Fibroblast of skin of abdomen (primary cell): ENCODE results near the gene EEF2K.
"Not testable (repeated sequence)": the region's sequence is repeated elsewhere in the genome, so short reads cannot be mapped to it uniquely, and the experiment has no call there.

Experiments
- DNase-seq: peaks from one replicate; pipeline ENCODE4 v3.0.0-alpha.2; 2013

EEF2K gene

GRCh38 chr16:22213236-22213635 lies 7.2 kb downstream of the EEF2K start:
- DNase-seq: no peak

DNA sequence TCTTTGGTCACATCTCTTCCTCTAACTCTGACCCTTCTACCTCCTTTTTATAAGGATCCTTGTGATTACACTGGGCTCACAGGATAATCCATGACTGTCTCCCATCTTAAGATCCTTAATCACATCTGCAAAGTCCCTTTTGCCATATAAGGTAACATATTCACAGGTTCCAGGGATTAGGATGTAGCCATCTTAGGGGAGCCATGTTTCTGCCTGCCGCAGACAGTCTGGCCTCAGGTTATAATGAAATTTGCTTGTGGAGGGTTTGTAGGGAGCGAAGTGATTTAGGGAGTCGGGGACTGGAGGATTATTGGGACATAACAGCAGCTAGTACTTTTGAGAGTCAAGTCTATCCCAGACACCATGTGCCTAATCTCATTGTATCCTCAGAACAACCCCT lies 7.7 kb downstream of the EEF2K start:
- no peak for DNase-seq

DNA sequence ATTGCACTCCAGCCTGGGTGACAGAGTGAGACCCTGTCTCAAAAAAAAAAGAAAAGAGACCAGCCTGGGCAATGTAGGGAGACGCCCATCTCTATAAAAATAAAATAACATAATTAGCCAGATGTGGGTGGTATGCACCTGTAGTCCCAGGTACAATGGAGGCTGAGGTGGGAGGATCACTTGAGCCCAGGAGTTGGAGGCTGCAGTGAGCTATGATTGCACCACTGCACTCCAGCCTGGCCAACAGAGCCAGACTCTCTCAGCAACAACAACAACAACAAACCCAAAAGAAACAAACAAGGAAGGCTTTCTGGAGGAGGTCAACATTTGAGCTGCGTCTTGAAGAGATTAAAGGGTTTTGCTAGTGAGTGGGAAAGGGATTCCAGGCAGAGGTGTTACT lies 8.3 kb downstream of the EEF2K start:
- no peak for DNase-seq

GRCh38 chr16:22214889-22215288 lies 8.8 kb downstream of the EEF2K start:
- no peak for DNase-seq

DNA sequence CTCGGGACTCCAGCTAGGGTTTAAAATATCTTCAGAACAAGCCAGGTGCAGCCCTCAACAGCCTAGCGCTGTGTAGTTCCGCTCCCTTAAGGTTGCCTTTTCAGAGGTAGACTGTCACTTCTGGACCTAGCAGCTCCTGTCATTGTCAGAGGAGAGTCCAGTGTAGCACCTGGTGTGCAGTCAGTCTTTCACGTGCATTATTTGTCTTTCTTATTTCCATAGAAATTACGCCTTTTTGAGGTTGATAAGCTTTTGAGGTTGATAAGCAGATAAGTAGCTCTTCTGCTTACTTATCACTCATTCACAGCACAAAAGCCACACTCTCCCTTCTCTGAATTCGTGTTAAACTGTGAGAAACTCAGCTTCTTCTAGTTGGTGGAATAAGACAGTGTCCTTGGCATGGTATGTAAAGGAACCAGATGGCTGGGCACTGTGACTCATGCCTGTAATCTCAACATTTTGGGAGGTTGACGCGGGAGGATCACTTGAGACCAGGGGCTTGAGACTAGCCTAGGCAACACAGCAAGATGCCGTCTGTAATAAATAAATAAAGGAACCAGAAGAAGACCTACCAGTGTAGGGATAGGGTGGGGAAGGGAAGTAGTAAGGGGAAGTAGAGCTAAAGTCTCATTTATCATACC lies 10.2 kb downstream of the EEF2K start:
- DNase-seq: no peak

DNA sequence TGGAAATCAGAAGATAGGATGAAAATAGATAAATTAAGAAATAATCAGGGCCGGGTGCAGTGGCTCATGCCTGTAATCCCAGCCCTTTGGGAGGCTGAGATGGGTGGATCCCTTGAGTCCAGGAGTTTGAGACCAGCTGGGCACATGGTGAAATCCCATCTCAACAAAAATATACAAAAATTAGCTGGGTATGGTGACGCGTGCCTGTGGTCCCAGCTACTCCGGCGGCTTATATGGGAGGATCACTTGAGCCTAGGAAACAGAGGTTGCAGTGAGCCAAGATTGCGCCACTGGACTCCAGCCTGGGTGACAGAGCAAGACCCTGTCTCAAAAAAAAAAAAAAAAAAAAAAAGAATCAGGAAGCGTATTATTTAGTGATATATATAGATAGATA lies 10.8 kb downstream of the EEF2K start:
- not testable (repeated sequence) for DNase-seq

DNA sequence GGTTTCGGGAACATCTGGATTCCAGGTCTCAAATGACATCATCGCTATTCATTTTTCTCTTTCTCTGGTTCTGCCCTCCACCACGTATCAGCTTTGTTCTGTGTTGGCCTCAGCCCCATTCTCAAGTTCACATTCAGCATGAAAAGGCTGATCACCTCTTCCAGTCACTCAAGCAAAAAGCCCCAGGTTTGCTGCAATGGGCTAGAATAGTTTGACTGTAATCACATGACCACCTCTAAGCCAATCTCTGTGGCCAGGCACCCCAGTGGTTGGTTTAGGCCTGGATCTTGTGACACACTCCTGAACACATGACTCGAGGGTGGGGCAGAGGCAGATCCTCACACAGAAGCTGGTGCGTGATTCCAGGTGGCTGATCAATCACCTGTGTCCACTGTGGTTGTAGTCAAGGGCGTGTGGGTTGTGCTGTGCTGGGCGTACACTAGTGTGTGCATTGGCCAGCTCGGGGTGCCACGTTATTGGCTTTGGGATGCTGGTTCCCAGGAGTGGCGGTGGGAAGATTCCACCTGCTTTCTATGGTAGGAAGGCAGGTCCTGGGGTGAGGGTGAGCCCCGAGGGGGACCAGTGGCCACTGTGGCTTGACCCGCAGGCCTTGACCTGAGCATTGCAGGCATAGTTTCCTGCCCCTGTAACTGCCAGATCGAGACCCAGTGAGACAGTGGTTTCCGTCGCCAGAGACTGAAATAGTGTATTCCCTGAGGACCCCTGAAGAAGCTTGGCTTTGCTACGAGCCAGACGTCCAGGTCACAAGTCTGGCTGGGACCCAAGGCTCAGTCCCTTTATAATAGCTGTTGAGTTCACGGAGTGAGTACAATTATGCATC lies 12.0 kb downstream of the EEF2K start:
- DNase-seq: no peak

- no peak for DNase-seq
Measured at GRCh38 chr16:22219389-22220068, 13.5 kb downstream of the EEF2K start.

GRCh38 chr16:22220069-22220440 lies 14.0 kb downstream of the EEF2K start:
- DNase-seq: peak; percentile 65

GRCh38 chr16:22220714-22221113 lies 14.6 kb downstream of the EEF2K start:
- no peak for DNase-seq

DNA sequence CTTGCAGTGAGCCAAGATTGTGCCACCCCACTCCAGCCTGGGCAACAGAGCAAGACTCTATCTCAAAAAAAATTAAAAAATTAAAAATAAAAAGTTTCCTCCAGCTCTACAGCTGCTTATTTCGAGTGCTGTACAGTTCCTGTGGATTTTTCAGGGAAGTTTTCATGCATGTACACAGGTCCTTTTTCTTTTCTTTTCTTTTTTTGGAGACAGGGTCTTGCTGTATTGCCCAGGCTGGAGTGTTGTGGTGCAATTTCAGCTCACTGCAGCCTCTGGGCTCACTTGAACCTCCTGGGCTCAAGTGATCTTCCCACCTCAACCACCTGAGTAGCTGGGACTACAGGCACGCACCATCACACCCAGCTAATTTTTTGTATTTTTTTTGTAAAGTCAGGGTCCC lies 15.9 kb downstream of the EEF2K start:
- DNase-seq: no peak

- no peak for DNase-seq
Measured at GRCh38 chr16:22222998-22223397, 16.9 kb downstream of the EEF2K start.

GRCh38 chr16:22225060-22225459 lies 19.0 kb downstream of the EEF2K start:
- no peak for DNase-seq

DNA sequence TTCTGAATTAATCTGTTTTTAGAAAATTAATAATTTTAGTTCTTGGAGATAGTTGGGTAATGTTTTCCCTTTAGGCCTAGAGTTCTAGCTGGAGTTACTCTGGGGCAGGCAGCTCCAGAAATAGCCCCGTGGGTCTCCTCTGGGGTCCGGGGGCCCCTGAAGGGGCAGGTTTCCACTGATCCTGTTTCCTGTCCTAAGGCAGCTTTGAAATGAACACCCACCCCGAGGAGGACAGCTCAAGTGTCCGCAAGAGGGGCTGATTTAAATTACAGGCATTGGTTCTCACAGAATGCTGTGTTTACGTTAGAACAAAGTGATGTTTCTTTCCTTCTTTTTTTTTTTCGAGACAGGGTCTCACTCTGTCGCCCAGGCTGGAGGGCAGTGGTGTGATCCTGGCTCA lies 23.8 kb downstream of the EEF2K start:
- no peak for DNase-seq

GRCh38 chr16:22232277-22233036 lies 26.4 kb downstream of the EEF2K start:
- DNase-seq: no peak

GRCh38 chr16:22233037-22233372 lies 26.9 kb downstream of the EEF2K start:
- no peak for DNase-seq

- no peak for DNase-seq
Measured at GRCh38 chr16:22235839-22236745, 30.0 kb downstream of the EEF2K start.

DNA sequence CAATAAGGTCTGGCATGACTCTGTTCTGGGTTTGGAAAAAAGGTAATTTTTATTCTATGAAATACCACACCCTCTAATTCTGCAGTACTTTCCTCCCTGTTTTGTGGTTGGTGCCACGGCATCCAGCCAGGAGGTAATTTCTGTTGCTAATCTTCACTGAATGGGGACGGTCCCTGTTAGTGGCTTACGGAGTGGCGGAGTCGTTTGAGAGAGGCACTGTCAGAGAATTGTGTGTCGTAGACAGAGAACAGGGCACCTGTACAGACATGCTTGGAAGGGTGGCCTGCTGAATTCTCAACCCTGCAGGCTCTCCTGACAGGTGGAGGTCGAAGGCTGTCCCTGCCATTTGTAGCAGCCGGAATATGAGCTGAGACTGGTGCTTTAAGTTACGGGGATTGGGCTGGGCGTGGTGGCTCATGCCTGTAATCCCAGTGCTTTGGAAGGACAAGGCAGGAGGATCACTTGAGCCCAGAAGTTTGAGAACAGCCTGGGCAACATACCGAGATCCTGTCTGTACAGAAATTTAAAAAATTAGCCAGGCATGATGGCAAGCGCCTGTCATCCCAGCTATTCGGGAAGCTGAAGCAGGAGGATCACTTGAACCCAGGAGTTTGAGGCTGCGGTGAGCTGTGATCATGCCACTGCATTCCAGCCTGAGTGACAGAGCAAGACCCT lies 33.2 kb downstream of the EEF2K start:
- DNase-seq: no peak

DNA sequence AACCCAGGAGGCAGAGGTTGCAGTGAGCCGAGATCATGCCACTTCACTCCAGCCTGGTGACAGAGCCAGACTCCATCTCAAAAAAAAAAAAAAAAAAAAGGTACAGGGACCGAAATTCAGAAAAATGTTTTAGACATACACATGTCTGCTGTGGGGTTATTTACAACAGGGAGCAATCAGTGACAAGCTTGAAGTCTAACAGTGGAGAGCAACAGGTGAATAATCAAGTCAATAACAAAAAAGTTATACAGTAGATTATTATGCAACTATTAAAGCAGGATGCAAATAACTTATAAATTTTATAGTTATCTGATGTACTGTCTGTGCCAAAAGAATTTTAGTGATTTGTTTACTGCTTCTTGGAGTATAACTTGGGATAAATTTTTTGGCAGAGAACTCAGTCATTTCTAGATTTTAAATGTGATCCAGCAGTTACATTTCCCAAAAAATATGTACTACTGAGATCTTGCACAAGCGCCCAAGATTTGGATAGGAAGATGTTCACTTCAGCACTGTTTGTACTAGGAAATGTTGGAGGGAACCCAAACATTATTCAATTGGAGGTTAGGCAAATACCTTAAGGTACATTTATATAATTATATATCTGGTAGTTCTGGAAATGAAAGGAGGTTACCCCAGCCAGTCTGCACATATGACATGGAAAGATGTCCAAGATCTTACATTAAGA lies 34.1 kb downstream of the EEF2K start:
- peak; percentile 22 for DNase-seq

- no peak for DNase-seq
Measured at GRCh38 chr16:22250522-22250921, 44.4 kb downstream of the EEF2K start.

GRCh38 chr16:22252317-22252716 lies 46.2 kb downstream of the EEF2K start:
- DNase-seq: no peak
